ENCODE results near the gene RENBP.

Gene RENBP

DNA sequence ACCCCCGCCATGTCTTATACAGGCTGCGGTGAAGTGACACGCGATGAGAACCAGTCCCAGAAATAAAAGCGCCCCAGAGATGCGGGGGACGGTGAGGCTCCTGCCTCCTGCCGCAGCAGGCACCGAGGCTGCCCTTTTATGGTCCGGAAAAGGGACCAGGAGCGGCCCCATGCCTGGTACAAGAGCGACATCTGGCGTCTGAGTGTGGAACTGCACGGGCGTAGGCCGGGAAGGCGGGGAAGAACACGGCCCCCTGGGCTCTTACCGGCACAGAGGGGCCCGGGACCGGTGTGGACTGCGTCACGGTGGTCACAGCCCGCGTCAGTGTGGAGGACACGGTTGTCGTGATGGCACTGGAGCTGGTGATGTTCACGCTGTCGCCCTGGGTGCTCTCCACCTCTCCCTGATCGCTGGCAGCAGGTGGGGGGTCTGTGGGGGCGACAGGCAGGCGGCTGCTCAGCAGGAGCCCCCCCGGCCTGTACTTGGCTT lies 8.9 kb upstream of the RENBP start:
- DNase-seq: peak; percentile 9

DNA sequence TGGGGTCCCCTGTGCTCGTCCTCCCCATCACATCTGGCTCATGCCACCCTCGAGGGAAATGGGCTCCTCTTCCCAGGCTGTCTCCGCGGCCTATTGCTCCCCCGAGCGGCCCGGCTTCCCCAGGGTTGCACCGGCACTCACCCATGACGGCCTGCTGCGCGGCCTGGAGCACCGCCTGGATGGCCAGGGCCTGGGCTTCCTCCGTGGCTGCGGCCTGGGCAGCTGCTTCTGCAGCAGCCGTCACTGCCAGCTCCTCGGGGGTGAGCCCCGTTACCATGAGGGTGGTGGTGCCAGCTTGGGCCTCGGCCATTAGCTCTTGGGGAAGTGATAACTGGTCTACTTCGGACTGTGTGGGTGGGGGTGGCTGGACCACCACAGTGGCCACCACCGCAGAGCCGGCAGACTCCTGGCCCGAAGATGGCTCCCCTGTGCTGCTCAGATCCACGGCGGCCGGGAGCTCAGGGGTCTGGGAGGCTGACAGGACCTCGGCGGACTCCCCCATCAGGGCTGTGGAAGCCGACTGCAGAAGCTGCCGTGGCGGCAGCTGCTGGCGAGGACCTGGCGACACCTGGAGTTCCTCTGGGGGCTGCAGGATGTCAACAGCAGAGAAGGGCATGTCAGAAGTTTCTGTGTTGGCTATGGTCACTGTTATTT lies 8.1 kb upstream of the RENBP start:
- no peak for DNase-seq

DNA sequence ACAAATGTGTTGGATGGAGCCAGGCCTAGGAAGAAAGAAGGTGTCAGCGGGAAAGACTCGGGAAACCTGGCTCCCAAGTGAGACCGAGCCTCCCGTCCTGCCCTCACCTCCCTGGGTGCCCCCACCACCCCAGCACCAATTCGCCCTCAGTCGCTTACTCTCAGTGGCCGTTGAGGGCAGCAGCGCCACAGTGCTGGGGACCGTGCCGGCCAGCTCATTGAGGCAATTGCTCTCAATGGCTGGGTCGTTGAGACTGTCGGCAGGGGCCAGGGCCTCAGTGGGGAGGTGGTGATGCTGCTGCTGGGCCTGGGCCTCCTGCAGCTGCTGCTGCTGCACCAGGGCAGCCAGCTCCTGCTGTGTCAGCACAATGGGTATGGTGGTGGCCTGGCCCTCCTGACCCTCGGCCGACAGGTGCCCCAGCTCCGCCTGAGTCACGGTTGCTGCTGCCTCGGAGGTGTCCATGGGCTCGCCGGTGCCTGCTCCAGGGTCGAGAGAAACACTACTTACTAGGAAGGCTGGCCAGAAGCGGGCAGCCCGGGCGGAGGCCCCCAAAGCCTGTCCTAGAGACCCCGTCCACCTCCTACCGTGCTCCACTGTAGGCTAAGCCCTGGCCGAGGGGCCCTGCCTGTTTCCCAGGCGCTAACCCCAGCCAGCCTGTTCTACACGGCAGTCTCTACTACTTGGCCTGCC lies 7.4 kb upstream of the RENBP start:
- no peak for DNase-seq

DNA sequence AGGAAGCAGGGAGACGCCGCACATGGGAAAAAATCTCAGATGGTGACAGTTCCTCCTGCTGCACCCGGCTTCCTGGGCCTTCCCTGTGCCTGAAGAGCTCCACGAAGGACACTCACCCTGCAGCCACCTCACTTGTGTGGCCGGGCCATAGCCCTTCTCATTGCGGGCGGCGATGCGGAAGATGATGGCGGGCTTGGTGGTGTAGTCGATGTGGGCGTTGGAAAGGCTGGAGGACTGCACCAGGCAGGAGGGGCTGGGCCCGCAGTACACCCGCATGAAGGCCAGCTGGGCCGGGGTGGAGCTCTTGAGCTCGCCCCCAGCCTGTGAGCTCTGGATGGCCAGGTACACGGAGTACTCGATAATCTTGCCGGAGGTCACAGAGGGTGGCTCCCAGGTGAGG lies 5.7 kb upstream of the RENBP start:
- no peak for DNase-seq

DNA sequence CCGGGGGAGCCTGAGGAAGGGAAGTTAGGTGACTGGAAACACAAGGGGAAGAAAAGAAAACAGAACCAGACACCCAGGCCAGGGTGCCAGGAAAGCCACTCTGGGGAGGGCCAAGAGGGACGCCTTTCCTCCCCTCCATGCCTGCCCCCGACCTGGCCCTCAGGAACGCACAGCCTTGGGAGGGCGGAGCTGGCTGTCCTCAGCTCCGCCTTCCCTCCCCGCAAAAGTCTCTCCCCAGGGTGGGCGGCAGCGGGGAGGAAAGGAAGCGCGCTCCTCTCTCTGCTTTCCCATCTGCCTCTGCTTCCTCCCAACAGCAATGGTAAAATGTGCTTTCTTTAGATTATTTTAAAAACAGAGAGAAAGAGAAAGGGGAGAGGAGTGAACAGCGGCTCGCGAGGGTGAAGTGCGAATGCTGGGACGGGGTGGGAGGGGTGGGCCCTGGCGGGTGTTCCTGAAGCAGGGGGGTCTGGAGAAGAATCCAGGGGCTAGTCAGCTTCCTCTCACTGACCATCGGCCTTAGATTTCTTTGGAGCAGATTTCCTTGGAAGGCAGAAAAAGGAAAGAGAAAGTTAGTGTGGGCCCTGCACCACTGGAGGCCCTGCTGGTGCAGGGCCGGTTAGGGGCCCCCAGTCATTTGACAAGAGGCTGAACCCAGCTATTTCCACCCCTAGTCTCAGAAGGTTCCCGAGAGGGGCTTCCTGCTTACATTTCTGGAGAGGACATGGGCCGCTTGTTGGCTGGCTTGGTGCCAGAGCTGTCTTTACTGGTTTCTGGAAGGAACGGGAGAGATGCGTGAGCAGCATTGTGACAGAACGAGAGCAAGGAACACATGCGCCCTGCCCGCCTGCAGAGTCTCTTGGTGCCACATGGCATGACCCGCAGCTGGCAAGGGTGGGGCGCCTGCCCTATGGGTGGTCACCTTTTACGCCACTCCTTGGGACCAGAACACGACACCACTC lies 4.7 kb upstream of the RENBP start:
- DNase-seq: no peak

DNA sequence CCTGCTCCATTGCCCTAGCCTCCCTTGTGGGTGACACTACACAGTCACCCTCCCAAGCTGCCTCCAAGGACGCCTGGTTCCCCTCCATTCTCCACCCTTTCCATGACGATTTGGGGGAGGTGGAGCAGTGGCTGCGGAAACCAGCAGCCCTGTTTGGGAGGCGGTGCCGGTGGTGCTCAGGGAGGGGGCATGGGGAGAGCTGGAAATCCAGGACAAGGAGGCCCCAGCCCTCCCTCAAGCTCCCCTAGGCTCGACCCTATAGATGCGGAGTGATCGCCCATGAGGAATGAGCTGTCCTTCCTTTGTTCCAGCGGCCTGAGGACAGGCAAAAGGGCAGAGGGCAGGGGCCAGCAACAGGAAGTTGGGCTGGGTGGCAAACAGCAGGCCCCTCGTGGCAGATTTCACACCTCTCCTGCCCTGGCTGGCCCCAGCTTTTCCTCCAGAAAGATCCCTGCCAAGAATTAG lies 3.6 kb upstream of the RENBP start:
- DNase-seq: no peak

DNA sequence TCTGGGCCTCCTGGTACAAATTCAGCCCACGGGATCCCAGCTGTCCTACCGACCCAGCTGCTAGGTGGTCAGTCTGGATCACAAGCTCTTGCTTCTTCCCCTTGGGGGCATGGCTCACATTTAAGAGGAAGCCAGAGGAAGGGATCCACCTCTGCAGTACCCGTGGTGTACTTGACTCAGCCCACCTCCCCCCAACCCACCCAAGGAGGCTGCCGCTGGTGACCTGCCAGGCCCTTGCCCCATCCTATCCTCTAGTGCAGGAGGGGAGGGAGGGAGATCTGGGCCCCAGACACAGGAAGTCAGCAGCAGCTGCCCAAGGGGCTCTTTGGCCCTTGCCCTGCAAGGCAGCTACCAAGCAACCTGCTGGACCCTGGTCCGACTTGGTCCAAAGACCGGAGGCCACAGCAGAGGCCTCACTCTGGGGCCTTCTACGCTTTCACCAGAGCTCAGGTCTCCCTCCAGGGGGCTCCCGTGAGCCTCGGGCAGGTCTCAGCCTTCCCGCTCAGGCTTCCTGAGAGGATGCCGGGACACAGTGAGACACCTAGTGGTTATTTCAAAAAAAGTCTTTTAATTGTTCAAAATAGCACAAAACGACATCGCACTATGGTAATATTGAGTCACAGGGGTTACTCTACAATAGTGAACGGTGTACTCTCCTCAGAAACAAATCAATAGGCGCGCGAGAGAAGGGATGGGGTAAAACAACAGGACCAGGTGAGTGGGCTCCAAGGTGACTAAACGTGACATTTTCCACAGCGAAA lies 2.7 kb upstream of the RENBP start:
- peak; percentile 61 for DNase-seq

DNA sequence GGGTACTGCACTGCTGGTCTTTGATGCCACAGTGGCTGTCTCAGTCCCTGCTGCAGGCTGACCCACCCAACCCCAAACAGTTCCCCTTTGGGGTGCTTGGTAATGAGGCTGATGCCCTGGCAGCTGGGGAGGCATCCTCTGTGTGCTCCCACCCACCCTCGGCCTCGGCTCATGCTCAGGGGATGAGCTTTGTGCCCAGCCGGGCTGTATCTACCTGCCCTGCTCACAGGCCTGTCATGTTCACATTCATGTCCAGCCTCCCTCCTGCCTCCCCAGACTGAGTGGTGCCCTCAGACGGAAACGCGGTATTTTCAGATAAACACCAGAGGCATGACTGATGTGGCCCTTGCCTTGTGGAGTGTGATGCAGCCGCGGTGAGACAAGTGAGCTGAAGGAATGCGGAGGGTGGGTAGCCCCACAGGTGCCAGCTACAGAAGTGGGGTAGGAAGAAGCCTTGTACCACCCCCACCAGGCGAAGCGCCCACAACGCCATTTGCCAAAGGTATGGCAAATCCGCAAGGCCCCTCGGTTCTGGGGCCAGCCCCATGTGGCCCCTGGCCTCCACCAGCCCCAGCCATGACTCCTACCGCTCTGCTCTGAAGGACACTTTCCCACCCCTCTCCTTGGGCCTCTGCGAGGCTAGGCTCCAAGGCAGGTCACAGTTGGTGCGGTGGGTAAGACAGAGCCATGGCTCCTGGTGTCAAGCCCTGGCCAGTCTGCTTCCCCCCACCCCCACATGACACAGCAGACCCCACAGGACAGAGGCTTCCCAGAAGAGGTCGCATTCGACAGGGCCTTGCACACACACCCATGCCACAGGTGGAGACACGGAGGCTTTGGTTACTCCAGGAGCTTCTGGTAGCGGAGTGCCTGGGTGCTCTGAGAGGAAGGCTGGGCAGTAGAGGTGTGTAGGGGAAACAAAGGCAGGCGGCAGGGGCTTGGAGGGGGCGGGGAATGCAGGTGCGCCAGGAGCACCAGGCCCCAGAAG lies 1.8 kb upstream of the RENBP start:
- no peak for DNase-seq

DNA sequence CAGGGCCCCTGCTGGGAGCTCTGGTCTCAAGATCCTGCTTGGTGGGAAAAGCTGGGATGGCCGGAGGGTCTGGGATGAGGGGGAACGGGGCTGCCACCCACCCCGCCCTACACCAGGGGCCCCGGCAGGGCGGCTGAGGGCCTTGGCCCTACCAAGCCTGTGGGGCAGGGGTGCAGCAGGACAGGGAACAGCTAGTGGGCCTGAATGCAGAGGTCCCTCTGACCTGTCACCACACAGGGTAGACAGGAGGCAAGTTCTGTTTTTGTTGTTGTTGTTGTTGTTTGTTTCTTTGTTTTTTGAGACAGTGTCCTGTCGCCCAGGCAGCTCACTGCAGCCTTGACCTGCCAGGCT lies 332 bp upstream of the RENBP start:
- no peak for DNase-seq

DNA sequence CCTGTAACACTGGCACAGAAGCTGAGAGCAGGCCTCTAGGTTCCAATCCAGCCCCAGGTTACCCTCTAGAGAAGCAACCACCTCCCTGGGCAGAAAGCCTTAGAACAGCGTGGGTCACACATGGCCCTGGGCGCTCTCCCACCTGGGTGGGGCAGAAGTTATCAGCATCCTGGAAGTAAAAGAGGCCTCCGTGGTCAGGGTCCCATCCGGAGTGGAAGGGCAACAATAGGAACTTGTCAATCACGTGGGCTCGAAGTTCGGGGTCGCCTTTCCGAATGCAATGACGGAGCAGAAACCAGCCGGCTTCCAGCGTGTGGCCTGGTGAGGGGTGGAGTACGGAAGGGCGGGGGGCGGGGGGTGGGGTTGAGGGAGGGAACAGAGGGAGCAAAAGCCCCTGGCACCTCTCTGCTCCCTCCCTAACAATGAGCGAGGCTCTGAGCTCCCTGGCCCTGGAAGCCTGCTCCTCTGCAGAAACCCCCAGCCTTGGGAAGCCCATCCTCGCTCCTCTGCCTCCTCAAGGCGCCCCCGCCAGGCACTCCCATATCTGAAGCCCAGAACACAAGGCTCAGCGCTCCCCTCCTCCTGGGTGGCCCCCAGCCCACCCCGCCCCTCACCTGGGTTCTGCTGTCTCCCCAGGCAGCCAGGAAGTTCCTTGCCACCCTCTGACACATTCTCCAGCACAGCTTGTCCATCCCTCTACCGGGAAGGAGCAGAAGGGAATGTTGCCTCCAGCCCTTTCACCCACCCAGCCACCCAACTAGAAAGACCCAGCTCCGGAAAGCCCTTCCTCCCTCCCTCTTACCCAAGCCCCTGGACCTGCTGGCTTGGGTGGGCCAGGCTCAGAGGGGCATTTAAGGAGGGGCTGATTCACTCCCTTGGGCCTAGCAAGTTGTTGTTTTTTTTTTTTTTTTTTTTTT lies 2.8 kb downstream of the RENBP start:
- DNase-seq: no peak

DNA sequence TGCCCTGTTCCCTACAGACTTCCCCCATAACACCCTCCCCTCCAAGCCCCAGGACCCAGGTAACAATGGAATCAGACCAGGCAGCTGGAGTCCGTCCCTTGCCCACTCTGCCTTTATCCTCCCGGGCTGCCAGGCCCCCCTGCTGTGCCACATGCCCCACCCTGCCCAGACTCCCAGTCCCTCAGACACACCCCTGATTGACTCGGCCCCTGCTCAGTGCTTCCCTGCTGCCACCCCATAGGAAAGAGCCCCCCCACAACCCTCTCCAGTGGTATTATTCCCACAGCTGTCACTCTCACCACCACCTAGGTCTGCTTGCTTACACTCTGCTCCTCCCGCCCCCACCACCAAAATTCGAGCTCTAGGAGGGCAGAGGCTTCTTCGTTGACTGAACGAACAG lies 4.9 kb downstream of the RENBP start:
- no peak for DNase-seq

DNA sequence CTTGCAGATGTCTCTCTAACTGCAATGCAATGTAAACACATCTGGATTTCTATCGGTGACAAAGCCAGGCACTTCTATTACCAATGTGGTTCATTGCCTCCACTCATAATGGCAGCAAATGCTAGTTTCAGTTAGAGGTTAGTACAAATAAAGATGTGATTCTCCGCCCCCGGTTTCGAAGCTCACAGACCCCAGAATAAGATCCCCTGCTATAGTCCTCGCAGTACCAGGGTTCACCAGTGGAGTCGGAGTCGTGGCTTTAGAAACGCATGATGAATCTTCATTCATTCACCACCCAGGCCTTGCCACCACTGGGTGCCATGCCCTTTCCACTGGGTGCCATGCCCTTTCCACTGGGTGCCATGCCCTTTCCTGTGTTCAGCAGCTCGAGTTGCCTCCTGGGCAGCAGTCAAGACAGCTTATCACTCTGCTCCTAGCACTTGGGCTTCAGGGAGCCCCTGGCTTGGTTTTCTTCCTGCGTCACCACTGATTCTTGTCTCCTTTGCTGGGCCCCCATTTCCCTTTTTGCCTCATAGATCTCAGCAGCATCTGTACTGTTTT lies 6.1 kb downstream of the RENBP start:
- no peak for DNase-seq

DNA sequence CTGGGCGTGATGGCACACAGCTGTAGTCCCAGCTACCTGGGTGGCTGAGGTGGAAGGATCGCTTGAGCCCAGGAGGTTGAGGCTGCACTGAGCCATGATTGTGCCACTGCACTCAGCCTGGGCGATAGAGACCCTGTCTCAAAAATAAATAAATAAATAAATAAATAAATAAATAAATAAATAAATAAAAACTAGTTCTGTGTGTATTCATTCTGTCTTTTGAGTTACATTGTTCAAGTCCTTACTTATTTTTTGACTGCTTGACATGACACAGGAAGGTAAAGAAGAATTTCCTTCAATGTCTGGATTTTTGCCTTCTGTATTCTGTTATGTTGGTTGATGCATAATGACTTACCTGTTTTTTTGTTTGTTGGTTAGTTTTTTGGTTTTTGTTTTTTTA lies 7.4 kb downstream of the RENBP start:
- DNase-seq: no peak

DNA sequence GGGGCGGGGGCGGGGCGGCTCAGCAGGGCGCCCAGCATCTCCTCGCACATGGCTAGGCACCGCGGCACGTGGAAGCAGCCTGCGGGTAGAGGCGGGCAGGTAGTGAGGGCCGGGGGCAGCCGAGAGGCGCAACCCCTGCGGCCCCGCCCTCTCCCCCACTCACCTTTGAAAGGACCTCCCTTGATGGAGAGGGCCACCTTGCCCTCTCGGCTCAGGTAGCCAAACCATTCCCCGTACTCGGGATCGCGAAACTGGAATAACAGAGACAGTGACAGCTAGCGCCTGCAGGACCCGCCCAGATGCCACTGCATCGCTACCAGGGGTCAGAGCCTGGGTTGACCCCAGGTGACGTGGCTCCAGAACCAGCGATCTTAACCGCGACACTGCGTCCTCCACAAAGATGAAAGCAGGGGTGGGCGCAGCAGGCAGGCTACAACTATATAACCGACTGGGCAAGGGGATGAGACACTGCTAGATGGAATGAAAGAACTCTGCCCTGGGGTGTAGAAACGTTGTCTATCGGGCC lies 9.1 kb downstream of the RENBP start:
- DNase-seq: no peak

DNA sequence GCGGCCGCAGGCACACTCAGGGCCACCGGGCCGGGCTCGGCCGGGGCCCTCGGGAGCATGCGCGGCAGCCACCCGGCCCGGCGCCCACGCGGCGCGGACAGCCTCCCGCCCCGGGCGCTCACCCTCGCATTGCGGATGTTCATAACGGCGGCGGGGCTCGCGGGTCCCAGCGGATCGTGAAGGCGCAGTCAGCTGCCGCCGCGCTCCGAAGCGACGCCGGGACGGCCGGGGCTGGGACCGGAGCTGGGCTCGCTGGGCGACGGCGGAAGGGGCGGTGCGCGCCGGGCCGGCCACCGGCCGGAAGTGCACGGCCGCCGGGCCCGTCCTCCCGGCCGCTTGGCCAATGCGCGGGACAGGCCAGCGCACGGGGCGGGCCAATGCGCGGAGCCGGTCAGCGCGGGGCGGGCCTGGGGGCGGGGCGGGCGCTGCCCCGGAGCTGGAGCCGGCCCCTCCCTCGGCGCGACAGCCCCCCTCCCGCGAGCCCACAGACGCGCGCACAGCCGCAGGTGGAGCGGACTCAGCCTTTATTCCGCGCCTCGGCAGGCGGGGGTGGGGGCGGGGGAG lies 9.6 kb downstream of the RENBP start, which contains the start of gene NAA10:
NAA10 (minus strand) TSS at position 276 of the 564 bp plus-strand sequence; CDS start at position 143, 133 bp downstream.
- DNase-seq: peak; percentile 63

DNA sequence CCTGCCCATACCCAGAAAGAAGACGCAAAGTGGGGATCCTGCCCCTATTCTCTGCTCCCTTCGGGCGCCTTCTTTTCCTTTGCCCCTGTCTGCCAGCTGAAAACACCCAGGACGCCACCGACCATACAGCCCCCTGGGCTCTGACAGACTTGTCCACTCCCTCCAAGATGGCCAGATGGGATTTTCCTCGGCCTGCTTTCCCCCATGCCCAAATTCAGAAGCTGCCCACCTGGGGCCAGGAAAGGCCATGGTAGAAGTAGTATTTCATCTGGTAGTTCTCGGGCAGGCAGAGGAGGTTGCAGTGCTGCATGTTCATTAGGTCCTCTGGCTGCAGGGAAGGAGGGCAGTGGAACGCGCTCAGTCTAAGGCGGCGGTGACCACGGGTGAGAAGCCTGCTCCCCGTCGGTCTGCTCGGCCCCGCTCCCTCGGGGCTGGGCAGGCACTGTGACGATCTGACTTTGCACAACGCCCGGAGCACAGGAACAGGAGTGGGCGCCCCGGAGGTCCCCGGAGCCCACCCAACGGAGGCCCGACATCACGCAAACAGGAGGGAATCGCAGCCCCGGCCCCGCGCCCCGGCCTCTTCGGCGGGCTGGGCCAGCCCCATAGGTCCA lies 10.2 kb downstream of the RENBP start:
- no peak for DNase-seq

DNA sequence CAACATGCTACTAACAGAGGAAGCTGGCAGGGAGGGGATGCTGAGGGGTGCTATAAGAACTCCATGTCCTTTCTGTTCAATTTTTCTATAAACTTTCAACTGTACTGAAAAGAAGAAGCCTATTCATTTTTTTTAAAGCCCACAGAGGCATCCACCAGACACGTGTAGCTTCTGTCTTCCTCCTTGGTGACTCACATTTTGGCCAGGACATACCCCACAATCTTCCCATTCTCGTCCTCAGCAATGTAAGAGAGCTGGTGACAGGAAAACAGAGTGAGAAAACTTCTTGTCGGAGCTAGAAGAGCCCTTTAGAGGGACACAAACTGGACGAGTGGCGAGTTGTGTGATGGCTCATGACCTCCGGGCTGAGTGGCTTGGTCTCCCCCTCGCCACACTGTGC lies 10.7 kb downstream of the RENBP start:
- no peak for DNase-seq

DNA sequence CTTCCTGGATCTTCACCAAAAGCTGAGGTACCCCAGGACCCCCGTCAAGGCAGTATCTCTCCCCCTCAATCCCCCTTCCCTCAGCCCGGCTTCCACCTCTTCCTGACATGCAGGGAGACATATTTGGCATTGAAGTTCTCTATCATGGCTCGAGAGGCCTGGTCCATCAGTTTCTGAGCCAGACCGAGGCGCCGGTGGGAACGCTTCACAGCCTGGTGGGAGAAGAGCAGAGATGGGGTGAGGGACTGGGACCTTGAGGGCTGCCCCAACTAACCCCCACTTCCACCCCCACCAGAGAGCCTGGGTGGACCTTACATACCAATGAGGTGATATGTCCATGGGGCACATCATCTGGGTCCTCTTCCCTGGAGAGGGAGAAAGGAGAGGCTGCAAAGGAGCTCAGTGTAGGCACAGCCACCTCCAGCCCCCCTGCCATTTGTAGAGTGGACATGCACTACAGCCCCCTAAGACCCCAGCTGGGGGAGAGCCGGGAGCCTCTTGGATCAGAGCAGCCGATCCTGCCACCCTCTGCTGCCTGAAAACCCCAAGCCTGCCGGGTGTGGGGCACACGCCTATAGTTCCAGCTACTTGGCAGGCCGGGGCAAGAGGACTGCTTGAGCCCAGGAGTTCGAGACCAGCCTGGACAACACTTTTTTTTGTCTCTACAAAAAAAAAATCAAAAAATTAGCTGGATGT lies 12.1 kb downstream of the RENBP start:
- no peak for DNase-seq
